H1 (cell line): Measurements from ENCODE around the gene F7. TPM values are rescaled to one million over a fixed set of nuclear protein-coding genes. Genes with fewer than 3 reads are reported as not detected.

ENCODE experiments used
- CTCF ChIA-PET: fragments of 300-600 bp; sonication (Branson Sonifier 250); formaldehyde crosslinking; loops from one replicate; lab custom pipeline; 2021; ENCODE audit not compliant: partially characterized antibody; lab: Charles Lee
- POLR2A ChIA-PET: fragments of 300-600 bp; sonication (Branson Sonifier 250); formaldehyde crosslinking; loops from one replicate; lab custom pipeline; 2021; ENCODE audit warnings: inconsistent platforms; ENCODE audit not compliant: partially characterized antibody; lab: Charles Lee
- DNase-seq, 2 experiments: peaks; one replicate each; pipeline versions ENCODE4 v3.0.0 to v3.0.0-alpha.2; 2010 to 2022; ENCODE audit warnings: low spot score in 2 of 2, low read depth in 1 of 2, mixed read lengths in 1 of 2
- FAIRE-seq: peaks from 2 replicates; lab custom pipeline; 2011; peaks lifted over from hg19 to GRCh38; lab: Jason Lieb, UNC
- H2AFZ ChIP-seq: 2 replicates; pipeline ENCODE4 v1.8.1; 2012; ENCODE audit warnings: low read length, inconsistent platforms
- H2AK5ac ChIP-seq: 2 replicates; pipeline ENCODE4 v1.6.1; 2013; ENCODE audit warnings: low read depth, low read length
- H2BK120ac ChIP-seq: replicated peaks from 2 replicates; pipeline ENCODE3; 2013; ENCODE audit warnings: low read depth, low read length, inconsistent platforms
- H2BK12ac ChIP-seq: 2 replicates; pipeline ENCODE4 v1.6.1; 2013; ENCODE audit warnings: low read depth, low read length
- H2BK15ac ChIP-seq: 2 replicates; pipeline ENCODE4 v1.6.1; 2013; ENCODE audit warnings: low read length
- H2BK20ac ChIP-seq: 2 replicates; pipeline ENCODE4 v1.6.1; 2013; ENCODE audit warnings: low read length
- H2BK5ac ChIP-seq: 2 replicates; pipeline ENCODE4 v1.6.1; 2013; ENCODE audit warnings: low read depth, low read length
- H3K14ac ChIP-seq: 2 replicates; pipeline ENCODE4 v1.6.1; 2013; ENCODE audit warnings: inconsistent platforms; ENCODE audit not compliant: insufficient read length
- H3K18ac ChIP-seq: 2 replicates; pipeline ENCODE4 v1.6.1; 2013; ENCODE audit warnings: low read length; ENCODE audit errors: extremely low read depth
- H3K23ac ChIP-seq: 2 replicates; pipeline ENCODE4 v1.6.1; 2013; ENCODE audit warnings: inconsistent platforms; ENCODE audit not compliant: insufficient read length
- H3K23me2 ChIP-seq: 2 replicates; pipeline ENCODE4 v1.6.1; 2013; ENCODE audit warnings: low read depth, low read length
- H3K27ac ChIP-seq: 2 replicates; pipeline ENCODE4 v1.6.1; 2011; ENCODE audit warnings: low read depth, low read length, inconsistent platforms
- H3K27me3 ChIP-seq, 4 experiments: replicated peaks in 1 of 4; 1 replicate in 1 of 4; 2 replicates in 3 of 4; pipeline versions ENCODE4 v1.6.1 to v1.8.1; 2011 to 2013; ENCODE audit warnings: low read length in 3 of 4, mild to moderate bottlenecking in 3 of 4, inconsistent platforms in 2 of 4, mixed read lengths in 2 of 4, moderate library complexity in 1 of 4; ENCODE audit not compliant: control insufficient read depth in 3 of 4, insufficient read depth in 3 of 4; ENCODE audit errors: extremely low read depth in 1 of 4
- H3K36me3 ChIP-seq, 4 experiments: 2 replicates each; pipeline versions ENCODE4 v1.6.1 to v1.8.1; 2011 to 2013; ENCODE audit warnings: mild to moderate bottlenecking in 4 of 4, low read length in 3 of 4, moderate library complexity in 2 of 4, control low read depth in 1 of 4, inconsistent platforms in 1 of 4; ENCODE audit not compliant: insufficient read depth in 4 of 4, control insufficient read depth in 2 of 4
- H3K4ac ChIP-seq: replicated peaks from 2 replicates; pipeline ENCODE3; 2013; ENCODE audit warnings: low read length, low read depth, mixed read lengths, inconsistent platforms; ENCODE audit not compliant: insufficient read length
- H3K4me1 ChIP-seq, 4 experiments: replicated peaks in 1 of 4; 1 replicate in 1 of 4; 2 replicates in 3 of 4; pipeline versions ENCODE4 v1.6.1 to v1.8.1; 2011 to 2013; ENCODE audit warnings: low read length in 3 of 4, inconsistent platforms in 2 of 4, mixed read lengths in 1 of 4; ENCODE audit not compliant: insufficient read depth in 4 of 4, control insufficient read depth in 3 of 4
- H3K4me2 ChIP-seq, 2 experiments: 2 replicates each; pipeline versions ENCODE4 v1.6.1 to v1.8.1; 2011 to 2013; ENCODE audit warnings: low read depth in 2 of 2, low read length in 2 of 2, control low read depth in 1 of 2, inconsistent platforms in 1 of 2, mild to moderate bottlenecking in 1 of 2; ENCODE audit not compliant: insufficient read depth in 1 of 2
- H3K4me3 ChIP-seq, 4 experiments: fragments of 200-600, 300-600 bp in 1 of 4; sonication (generic), shearing (Covaris generic), sonication (Bioruptor Twin) in 1 of 4; 2 replicates each; pipeline versions ENCODE4 v1.5.1 to v1.8.1; 2011 to 2016; ENCODE audit warnings: low read length in 4 of 4, low read depth in 3 of 4, control low read depth in 2 of 4, inconsistent platforms in 2 of 4, mild to moderate bottlenecking in 2 of 4, mixed read lengths in 1 of 4, moderate library complexity in 1 of 4; ENCODE audit not compliant: insufficient read depth in 2 of 4; ENCODE audit errors: extremely low read depth in 1 of 4
- H3K56ac ChIP-seq: replicated peaks from 2 replicates; pipeline ENCODE3; 2013; ENCODE audit warnings: low read depth, mild to moderate bottlenecking, mixed read lengths, low read length, inconsistent platforms; ENCODE audit not compliant: insufficient read length
- H3K79me1 ChIP-seq: 2 replicates; pipeline ENCODE4 v1.6.1; 2013; ENCODE audit warnings: low read depth, low read length, control low read depth
- H3K79me2 ChIP-seq, 2 experiments: 2 replicates each; pipeline versions ENCODE4 v1.6.1 to v1.8.1; 2012 to 2013; ENCODE audit warnings: low read length in 2 of 2, mild to moderate bottlenecking in 2 of 2, inconsistent platforms in 1 of 2; ENCODE audit not compliant: insufficient read depth in 2 of 2, control insufficient read depth in 1 of 2
- H3K9ac ChIP-seq, 4 experiments: replicated peaks in 1 of 4; 1 replicate in 1 of 4; 2 replicates in 3 of 4; pipeline versions ENCODE4 v1.6.1 to v1.8.1; 2011 to 2013; ENCODE audit warnings: low read depth in 3 of 4, low read length in 3 of 4, control low read depth in 2 of 4, mild to moderate bottlenecking in 2 of 4, moderate library complexity in 2 of 4, inconsistent platforms in 1 of 4; ENCODE audit errors: extremely low read depth in 1 of 4
- H3K9me3 ChIP-seq, 2 experiments: 2 replicates each; pipeline versions ENCODE4 v1.6.1 to v1.8.1; 2012 to 2013; ENCODE audit warnings: mild to moderate bottlenecking in 2 of 2, moderate library complexity in 2 of 2, control low read depth in 1 of 2, inconsistent platforms in 1 of 2, low read depth in 1 of 2, low read length in 1 of 2, mixed read lengths in 1 of 2; ENCODE audit not compliant: insufficient read depth in 2 of 2
- H4K20me1 ChIP-seq, 2 experiments: replicated peaks in 1 of 2; 2 replicates each; pipeline versions ENCODE3 to v1.8.1; 2011 to 2013; ENCODE audit warnings: inconsistent platforms in 2 of 2, low read length in 2 of 2, mild to moderate bottlenecking in 1 of 2; ENCODE audit not compliant: insufficient read depth in 2 of 2, control insufficient read depth in 1 of 2
- H4K5ac ChIP-seq: 2 replicates; pipeline ENCODE4 v1.6.1; 2013; ENCODE audit warnings: low read length, low read depth, mixed read lengths, inconsistent platforms; ENCODE audit not compliant: insufficient read length
- H4K8ac ChIP-seq: 2 replicates; pipeline ENCODE4 v1.8.0; 2013; ENCODE audit warnings: mild to moderate bottlenecking, moderate library complexity, low read length, inconsistent platforms; ENCODE audit not compliant: insufficient read depth; ENCODE audit errors: extremely low read depth
- H4K91ac ChIP-seq: replicated peaks from 2 replicates; pipeline ENCODE3; 2013; ENCODE audit warnings: low read length, mixed read lengths, inconsistent platforms; ENCODE audit not compliant: insufficient read length
- CHD2 ChIP-seq: IDR thresholded peaks from 2 replicates; pipeline ENCODE4 v1.6.1; 2012; ENCODE audit warnings: low read length, improper control_type of control experiment
- CTBP2 ChIP-seq: IDR thresholded peaks from 2 replicates; pipeline ENCODE4 v1.7.0; 2011; ENCODE audit warnings: borderline replicate concordance, mild to moderate bottlenecking, moderate library complexity, mixed read lengths, low read length; ENCODE audit not compliant: insufficient read depth, insufficient read length
- EP300 ChIP-seq, 2 experiments: IDR thresholded peaks; 1 replicate in 1 of 2; 2 replicates in 1 of 2; pipeline ENCODE4 v1.6.1; 2011 to 2012; ENCODE audit warnings: low read depth in 2 of 2, low read length in 2 of 2, mild to moderate bottlenecking in 2 of 2, borderline replicate concordance in 1 of 2, inconsistent platforms in 1 of 2, moderate library complexity in 1 of 2
- HDAC6 ChIP-seq: IDR thresholded peaks from one replicate; pipeline ENCODE4 v1.7.1; 2012; ENCODE audit warnings: low read depth, mild to moderate bottlenecking, inconsistent platforms, low read length, moderate library complexity
- KDM1A ChIP-seq: fragments of 200-600, 300-600 bp; sonication (generic); IDR thresholded peaks from 2 replicates; pipeline ENCODE4 v1.7.1; 2016; ENCODE audit warnings: mild to moderate bottlenecking, low read length, borderline replicate concordance
- POLR2AphosphoS5 ChIP-seq: IDR thresholded peaks from 2 replicates; pipeline ENCODE4 v1.6.1; 2011; ENCODE audit warnings: low read depth, low read length
- RAD21 ChIP-seq, 2 experiments: IDR thresholded peaks in 1 of 2; conservative IDR thresholded peaks in 1 of 2; 2 replicates each; pipeline ENCODE4 v1.6.1; 2011; ENCODE audit warnings: low read depth in 2 of 2, low read length in 2 of 2, improper control_type of control experiment in 1 of 2, inconsistent platforms in 1 of 2, mild to moderate bottlenecking in 1 of 2, moderate library complexity in 1 of 2
- RXRA ChIP-seq: IDR thresholded peaks from 2 replicates; pipeline ENCODE4 v1.6.1; 2011; ENCODE audit warnings: low read depth, mild to moderate bottlenecking, low read length, moderate library complexity; ENCODE audit not compliant: insufficient read depth
- SIRT6 ChIP-seq: IDR thresholded peaks from one replicate; pipeline ENCODE4 v1.7.1; 2012; ENCODE audit warnings: low read length, inconsistent platforms
- TAF7 ChIP-seq: optimal IDR thresholded peaks from 2 replicates; pipeline ENCODE3; 2011; ENCODE audit warnings: low read depth, mild to moderate bottlenecking, inconsistent platforms, low read length, moderate library complexity, borderline replicate concordance
- WGBS, 2 experiments: shearing (Covaris generic) in 1 of 2; methylation state at CpG; one replicate each; pipeline versions ENCODE4 v1.1.6 to v1.1.7; 2013 to 2015; ENCODE audit warnings: low lambda C conversion rate in 2 of 2, mixed read lengths in 2 of 2, inconsistent platforms in 1 of 2, low coverage in 1 of 2, missing lambda C conversion rate in 1 of 2; ENCODE audit not compliant: insufficient replicate concordance in 2 of 2, insufficient coverage in 1 of 2, insufficient read length in 1 of 2; ENCODE audit errors: extremely low coverage in 1 of 2, missing lambda C conversion rate in 1 of 2; 5-methylcytosine and 5-hydroxymethylcytosine counted together
- polyA plus RNA-seq, 7 experiments: library from polyadenylated mRNA; depleted of rRNA in 3 of 7; stranded (reverse) in 5 of 7; unstranded in 2 of 7; fragments of >200 nt in 5 of 7; fragments of 200-250 nt in 2 of 7; gene quantifications; 1 replicate in 5 of 7; 2 replicates in 1 of 7; 4 replicates in 1 of 7; pipeline versions ENCODE4 v1.2.1 to v1.2.3, GENCODE V29; 2011 to 2013; ENCODE audit warnings: missing spikeins in 2 of 7, mixed read lengths in 2 of 7
- total RNA-seq: library from RNA; stranded (reverse); fragmentation: NEBNext Ultra II Directional; extraction: Animal tissue kit (Norgen Biotek cat#: 25700); gene quantifications from 2 replicates; pipeline ENCODE4 v1.2.1, GENCODE V29; 2021

The F7 gene
- total and polyA plus RNA-seq, 2 of the 8 experiments (the other 6 are each of a cell fraction or from before 2014, with no cell fraction given), result 0.43 to 0.98 TPM

DNA sequence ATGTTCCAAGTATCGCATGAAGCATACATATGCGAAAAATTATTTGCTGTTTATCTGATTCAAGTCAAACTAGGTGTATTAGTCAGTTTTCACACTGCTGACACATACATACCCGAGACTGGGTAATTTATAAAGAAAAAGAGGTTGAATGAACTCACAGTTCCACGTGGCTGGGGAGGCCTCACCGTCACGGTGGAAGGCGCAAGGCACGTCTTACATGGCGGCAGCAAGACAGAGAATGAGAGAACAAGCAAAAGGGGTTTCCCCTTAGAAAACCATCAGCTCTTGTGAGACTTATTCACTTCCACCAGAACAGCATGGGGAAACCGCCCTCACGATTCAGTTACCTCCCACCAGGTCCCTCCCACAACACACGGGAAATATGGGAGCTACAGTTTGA is 39.9 kb downstream of the F7 start:
- H3K27ac ChIP-seq, result no peak overlapping the region
- no peak overlapping the region for H2AFZ ChIP-seq
- H4K20me1 ChIP-seq, result no peaks in the 10 kb centered on the region

More for the DNA sequence above, 39.9 kb downstream of the F7 start:
- Histone ChIP-seq H3K23me2 (no peaks in the 10 kb centered on the region), H2BK120ac (no peak overlapping the region), H2BK20ac (no peak overlapping the region), H3K23ac (no peak overlapping the region), H3K9me3 (no peaks in the 10 kb centered on the region), H3K79me1 (no peaks in the 10 kb centered on the region), H3K4ac (no peak overlapping the region), H3K4me3 (no peak overlapping the region), H2BK12ac (no peak overlapping the region), H3K14ac (no peak overlapping the region), H3K56ac (no peak overlapping the region), H3K4me2 (no peak overlapping the region), H2AK5ac (no peak overlapping the region), H3K27me3 (no peaks in the 10 kb centered on the region; a peak in 1 of 7 replicates), H4K5ac (no peak overlapping the region), H3K9ac (no peak overlapping the region)
- no peak for DNase-seq
- no peak for FAIRE-seq
- CTCF ChIA-PET, result interaction anchor here (2.7 to 2.9 kb wide), 2 partner anchors 14 to 60 kb away, joined by 7 to 9 read pairs; no protein-coding TSS in a partner anchor
- 90% methylated on average over 12 of the region's 12 CpGs; no CpG with 5 or more reads in 1 of the 2 experiments for WGBS, 2 experiments
- TF ChIP-seq EP300 (IDR thresholded peaks at IDR 0.05; ENCODE audit: borderline replicate concordance in 1 of 2, low read depth in 2 of 2, low read length in 2 of 2), result no peak
- TF ChIP-seq SIRT6, result no peak
- TF ChIP-seq TAF7, result no peak
- TF ChIP-seq CHD2, result no peak
- TF ChIP-seq POLR2AphosphoS5, result no peak
- TF ChIP-seq CTBP2, result no peak
- no peak for TF ChIP-seq RAD21 (IDR thresholded peaks at IDR 0.05 in 1 of 2, conservative IDR thresholded peaks at IDR 0.05 in 1 of 2; ENCODE audit: low read depth in 2 of 2, low read length in 2 of 2)
- no peak for TF ChIP-seq KDM1A
- TF ChIP-seq RXRA, result no peak
- no peak for TF ChIP-seq HDAC6
- TF ChIP-seq, all 59 proteins: peak for 0
- no peaks in the 10 kb centered on the region; a peak in 1 of 7 replicates for H3K4me1 ChIP-seq
- POLR2A ChIA-PET, result no interaction called here
- no peaks in the 10 kb centered on the region for H3K36me3 ChIP-seq
- H4K91ac ChIP-seq, result no peak overlapping the region
- H3K18ac ChIP-seq, result no peak overlapping the region
- H4K8ac ChIP-seq, result no peak overlapping the region
- H2BK5ac ChIP-seq, result no peak overlapping the region
- H2BK15ac ChIP-seq, result no peak overlapping the region
- no peaks in the 10 kb centered on the region for H3K79me2 ChIP-seq
